Measurements from ENCODE around the gene CEP78. TPM values are rescaled to one million over a fixed set of nuclear protein-coding genes. Genes with fewer than 3 reads are reported as not detected.

The CEP78 gene
- total and polyA plus RNA-seq, 7 donors, result 2.4 to 14.0 (median 9.0) TPM

- Histone ChIP-seq H3K4me1 (peaks cover 0 to 8% (median 7%) of the 10 kb centered on the region in 4 donors), H3K27ac (no peak overlapping the region), H3K9me3 (no peaks in the 10 kb centered on the region), H3K27me3 (no peaks in the 10 kb centered on the region), H3K4me3 (no peak overlapping the region), H3K36me3 (peaks cover 0 to 16% (median under 1%) of the 10 kb centered on the region in 4 donors)
- intact Hi-C loops (cut with DNase I), result loop anchor here (5.0 kb wide), 1 partner anchor 59 kb away; the partner anchor contains the start of gene PSAT1
- DNase-seq, result no peak
- WGBS, 2 donors, result 85 to 88% methylated on average over 13 of the region's 13 CpGs
- TF ChIP-seq POLR2A (IDR thresholded peaks at IDR 0.05), result no peak
- no peak for TF ChIP-seq POLR2AphosphoS5 (IDR thresholded peaks at IDR 0.05)
- TF ChIP-seq EP300 (IDR thresholded peaks at IDR 0.05), result no peak
- no peak for TF ChIP-seq CTCF (IDR thresholded peaks at IDR 0.05)
These were observed 2.5 kb downstream of the CEP78 start for GRCh38 chr9:78238046-78239038.

GRCh38 chr9:78239506-78239905 is 3.6 kb downstream of the CEP78 start:
- no peak for TF ChIP-seq POLR2A (IDR thresholded peaks at IDR 0.05)
- no peak for TF ChIP-seq CTCF (IDR thresholded peaks at IDR 0.05)
- TF ChIP-seq EP300 (IDR thresholded peaks at IDR 0.05), result no peak
- TF ChIP-seq POLR2AphosphoS5 (IDR thresholded peaks at IDR 0.05), result no peak
- intact Hi-C loops (cut with DNase I), result loop anchor here (5.0 kb wide), 1 partner anchor 58 kb away; the partner anchor contains the start of gene PSAT1
- H3K27me3 ChIP-seq, result no peaks in the 10 kb centered on the region
- DNase-seq, result no peak
- peaks cover 0 to 8% (median 7%) of the 10 kb centered on the region in 4 donors for H3K4me1 ChIP-seq
- no peak overlapping the region for H3K4me3 ChIP-seq
- peaks cover 0 to 28% (median 3%) of the 10 kb centered on the region in 4 donors for H3K36me3 ChIP-seq
- 19 to 68% methylated on average over 5 of the region's 5 CpGs for WGBS, 2 donors
- H3K27ac ChIP-seq, result no peak overlapping the region
- H3K9me3 ChIP-seq, result no peaks in the 10 kb centered on the region

- Histone ChIP-seq H3K4me3 (no peak overlapping the region), H3K9me3 (no peaks in the 10 kb centered on the region), H3K27ac (no peak overlapping the region), H3K27me3 (no peaks in the 10 kb centered on the region), H3K36me3 (peaks cover 0 to 37% (median 3%) of the 10 kb centered on the region in 4 donors), H3K4me1 (no peaks in the 10 kb centered on the region)
- no peak for DNase-seq
- 93 to 97% methylated on average over 4 of the region's 4 CpGs for WGBS, 2 donors
- intact Hi-C loops (cut with DNase I), result no loop called here
- TF ChIP-seq EP300 (IDR thresholded peaks at IDR 0.05) (no peak), POLR2A (IDR thresholded peaks at IDR 0.05) (no peak), POLR2AphosphoS5 (IDR thresholded peaks at IDR 0.05) (no peak), CTCF (IDR thresholded peaks at IDR 0.05) (no peak)
These were observed 6.2 kb downstream of the CEP78 start for GRCh38 chr9:78242041-78242440.

GRCh38 chr9:78243130-78243529 is 7.3 kb downstream of the CEP78 start:
- intact Hi-C loops (cut with DNase I), result no loop called here
- WGBS, 2 donors, result 91 to 99% methylated on average over 1 of the region's 1 CpG
- no peak for DNase-seq
- no peak for TF ChIP-seq POLR2AphosphoS5 (IDR thresholded peaks at IDR 0.05)
- TF ChIP-seq CTCF (IDR thresholded peaks at IDR 0.05), result no peak
- TF ChIP-seq POLR2A (IDR thresholded peaks at IDR 0.05), result no peak
- TF ChIP-seq EP300 (IDR thresholded peaks at IDR 0.05), result no peak
- Histone ChIP-seq H3K4me3 (no peak overlapping the region), H3K27me3 (no peaks in the 10 kb centered on the region), H3K27ac (no peak overlapping the region), H3K4me1 (no peaks in the 10 kb centered on the region), H3K36me3 (peaks cover 0 to 40% (median 3%) of the 10 kb centered on the region in 4 donors), H3K9me3 (no peaks in the 10 kb centered on the region)
